GM12878 (cell line): ENCODE measurements around the gene RIN2. TPM values are rescaled to one million over a fixed set of nuclear protein-coding genes. Genes with fewer than 3 reads are reported as not detected.

Experiments used
- CBX3 ChIP-seq: fragments of 200-600 bp; sonication (generic); IDR thresholded peaks from 2 replicates; pipeline ENCODE4 v1.6.1; 2016; ENCODE audit warnings: low read depth, borderline replicate concordance
- EGR1 ChIP-seq, 2 experiments: IDR thresholded peaks; 1 replicate in 1 of 2; 2 replicates in 1 of 2; pipeline ENCODE4 v1.6.1; 2011 to 2012; ENCODE audit warnings: low read depth in 2 of 2, low read length in 2 of 2, borderline replicate concordance in 1 of 2, mild to moderate bottlenecking in 1 of 2, moderate library complexity in 1 of 2
- ETV6 ChIP-seq, 2 experiments: fragments of 450-650 bp in 1 of 2; IDR thresholded peaks in 1 of 2; conservative IDR thresholded peaks in 1 of 2; 2 replicates each; pipeline ENCODE4 v1.6.1; 2014; ENCODE audit warnings: antibody characterized with exemption in 1 of 2, borderline replicate concordance in 1 of 2, low read depth in 1 of 2, mild to moderate bottlenecking in 1 of 2, moderate library complexity in 1 of 2
- HDAC2 ChIP-seq: fragments of 200-600 bp; sonication (generic); IDR thresholded peaks from 2 replicates; pipeline ENCODE4 v1.6.1; 2017
- IKZF2 ChIP-seq, 2 experiments: fragments of 450-650 bp; IDR thresholded peaks; 2 replicates each; pipeline ENCODE4 v1.6.1; 2017; ENCODE audit warnings: mild to moderate bottlenecking in 2 of 2, moderate library complexity in 2 of 2
- JUNB ChIP-seq: IDR thresholded peaks from 2 replicates; pipeline ENCODE4 v1.6.1; 2016; ENCODE audit warnings: antibody characterized with exemption, mild to moderate bottlenecking
- MTA2 ChIP-seq: fragments of 450-650 bp; IDR thresholded peaks from 2 replicates; pipeline ENCODE4 v1.6.1; 2016; ENCODE audit warnings: low read depth, mild to moderate bottlenecking, moderate library complexity
- MYC ChIP-seq: IDR thresholded peaks from 2 replicates; pipeline ENCODE4 v1.6.1; 2011; ENCODE audit warnings: mild to moderate bottlenecking, low read length, moderate library complexity, inconsistent platforms; ENCODE audit not compliant: insufficient read depth, insufficient replicate concordance, insufficient read length, severe bottlenecking
- NFYA ChIP-seq: IDR thresholded peaks from 2 replicates; pipeline ENCODE4 v1.6.1; 2011; ENCODE audit warnings: low read depth, mild to moderate bottlenecking, low read length, improper control_type of control experiment, borderline replicate concordance
- PAX5 ChIP-seq: IDR thresholded peaks from 2 replicates; pipeline ENCODE4 v1.6.1; 2011; ENCODE audit warnings: low read depth, low read length, borderline replicate concordance
- RFX5 ChIP-seq: IDR thresholded peaks from 2 replicates; pipeline ENCODE4 v1.6.1; 2011; ENCODE audit warnings: low read depth, low read length, improper control_type of control experiment
- SMAD1 ChIP-seq: fragments of 450-650 bp; IDR thresholded peaks from 2 replicates; pipeline ENCODE4 v1.6.1; 2018; ENCODE audit warnings: mild to moderate bottlenecking, low read depth; ENCODE audit not compliant: partially characterized antibody
- SPI1 ChIP-seq: IDR thresholded peaks from 2 replicates; pipeline ENCODE4 v1.6.1; 2011; ENCODE audit warnings: low read depth, mild to moderate bottlenecking, low read length, moderate library complexity, borderline replicate concordance; ENCODE audit not compliant: insufficient read depth
- polyA plus RNA-seq, 11 experiments: library from polyadenylated mRNA; depleted of rRNA in 4 of 11; unstranded in 6 of 11; stranded (reverse) in 5 of 11; fragments of >200 nt; fragmentation: Nextera tagmentation in 4 of 11; fragmentation: Illumina TruSeq in 1 of 11; extraction: Ambion mirVana in 4 of 11; extraction: Trizol in 1 of 11; gene quantifications; 1 replicate in 1 of 11; 2 replicates in 10 of 11; pipeline versions ENCODE4 v1.2.1 to v1.2.3, GENCODE V29; 2011 to 2016; ENCODE audit warnings: inconsistent platforms in 2 of 11, missing spikeins in 2 of 11, low read depth in 1 of 11
- total RNA-seq, 4 experiments: library from RNA; depleted of rRNA in 3 of 4; stranded (reverse); fragments of >200 nt in 3 of 4; fragmentation: Illumina TruSeq in 1 of 4; extraction: Trizol in 1 of 4; gene quantifications; 2 replicates each; pipeline versions ENCODE4 v1.2.1 to v1.2.3, GENCODE V29; 2013 to 2021
- TF ChIP-seq, protein P1 (sequence below): fragments of 450-650 bp; formaldehyde crosslinking; IDR thresholded peaks from 2 replicates; pipeline ENCODE4 v1.4.0; 2020; ENCODE audit warnings: mild to moderate bottlenecking, moderate library complexity
- TF ChIP-seq, protein P2 (sequence below): fragments of 450-650 bp; IDR thresholded peaks from 2 replicates; pipeline ENCODE4 v1.6.1; 2017; ENCODE audit warnings: borderline replicate concordance
- TF ChIP-seq, protein P3 (sequence below), 3 experiments: IDR thresholded peaks in 2 of 3; conservative IDR thresholded peaks in 1 of 3; 2 replicates each; pipeline ENCODE4 v1.5.1; 2011; ENCODE audit warnings: low read depth in 3 of 3, low read length in 3 of 3, mild to moderate bottlenecking in 3 of 3, control low read depth in 2 of 3, moderate library complexity in 2 of 3, inconsistent platforms in 1 of 3, mixed read lengths in 1 of 3; ENCODE audit not compliant: control insufficient read depth in 2 of 3, insufficient read depth in 1 of 3; ENCODE audit errors: extremely low read depth in 1 of 3
- TF ChIP-seq, protein P4 (sequence below): fragments of 450-650 bp; IDR thresholded peaks from 2 replicates; pipeline ENCODE4 v1.6.1; 2017; ENCODE audit warnings: antibody characterized with exemption, mild to moderate bottlenecking, moderate library complexity

Gene RIN2
- total and polyA plus RNA-seq, 10 of the 15 experiments (the other 5 are each of a cell fraction or from before 2014, with no cell fraction given): 0.68 to 8.5 (median 4.5) TPM

DNA sequence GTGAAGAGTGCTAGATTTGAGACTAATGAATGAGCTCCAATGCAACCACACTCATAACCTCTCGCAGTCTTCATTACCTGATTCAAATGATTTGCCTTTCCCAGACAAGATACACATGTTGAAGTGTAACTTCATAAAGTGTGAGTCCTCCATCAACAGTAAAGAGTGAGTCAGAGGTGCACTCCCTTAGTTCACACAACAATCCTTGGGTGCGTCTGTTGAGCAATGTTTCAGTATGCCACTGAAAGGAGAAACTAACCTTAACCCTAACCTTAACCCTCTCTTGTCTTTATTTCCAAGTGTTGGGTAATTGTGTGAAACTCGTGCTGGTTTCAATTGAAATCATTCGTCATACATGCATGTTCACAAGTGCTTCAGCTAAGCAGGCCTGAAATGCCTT, 21.0 kb upstream of the RIN2 start (continued):
- TF ChIP-seq, protein P1, sequence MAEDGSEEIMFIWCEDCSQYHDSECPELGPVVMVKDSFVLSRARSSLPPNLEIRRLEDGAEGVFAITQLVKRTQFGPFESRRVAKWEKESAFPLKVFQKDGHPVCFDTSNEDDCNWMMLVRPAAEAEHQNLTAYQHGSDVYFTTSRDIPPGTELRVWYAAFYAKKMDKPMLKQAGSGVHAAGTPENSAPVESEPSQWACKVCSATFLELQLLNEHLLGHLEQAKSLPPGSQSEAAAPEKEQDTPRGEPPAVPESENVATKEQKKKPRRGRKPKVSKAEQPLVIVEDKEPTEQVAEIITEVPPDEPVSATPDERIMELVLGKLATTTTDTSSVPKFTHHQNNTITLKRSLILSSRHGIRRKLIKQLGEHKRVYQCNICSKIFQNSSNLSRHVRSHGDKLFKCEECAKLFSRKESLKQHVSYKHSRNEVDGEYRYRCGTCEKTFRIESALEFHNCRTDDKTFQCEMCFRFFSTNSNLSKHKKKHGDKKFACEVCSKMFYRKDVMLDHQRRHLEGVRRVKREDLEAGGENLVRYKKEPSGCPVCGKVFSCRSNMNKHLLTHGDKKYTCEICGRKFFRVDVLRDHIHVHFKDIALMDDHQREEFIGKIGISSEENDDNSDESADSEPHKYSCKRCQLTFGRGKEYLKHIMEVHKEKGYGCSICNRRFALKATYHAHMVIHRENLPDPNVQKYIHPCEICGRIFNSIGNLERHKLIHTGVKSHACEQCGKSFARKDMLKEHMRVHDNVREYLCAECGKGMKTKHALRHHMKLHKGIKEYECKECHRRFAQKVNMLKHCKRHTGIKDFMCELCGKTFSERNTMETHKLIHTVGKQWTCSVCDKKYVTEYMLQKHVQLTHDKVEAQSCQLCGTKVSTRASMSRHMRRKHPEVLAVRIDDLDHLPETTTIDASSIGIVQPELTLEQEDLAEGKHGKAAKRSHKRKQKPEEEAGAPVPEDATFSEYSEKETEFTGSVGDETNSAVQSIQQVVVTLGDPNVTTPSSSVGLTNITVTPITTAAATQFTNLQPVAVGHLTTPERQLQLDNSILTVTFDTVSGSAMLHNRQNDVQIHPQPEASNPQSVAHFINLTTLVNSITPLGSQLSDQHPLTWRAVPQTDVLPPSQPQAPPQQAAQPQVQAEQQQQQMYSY (CRISPR knock-in tag): no peak
- TF ChIP-seq RFX5: no peak
- peak; percentile 42 for TF ChIP-seq SMAD1
- TF ChIP-seq, protein P2, sequence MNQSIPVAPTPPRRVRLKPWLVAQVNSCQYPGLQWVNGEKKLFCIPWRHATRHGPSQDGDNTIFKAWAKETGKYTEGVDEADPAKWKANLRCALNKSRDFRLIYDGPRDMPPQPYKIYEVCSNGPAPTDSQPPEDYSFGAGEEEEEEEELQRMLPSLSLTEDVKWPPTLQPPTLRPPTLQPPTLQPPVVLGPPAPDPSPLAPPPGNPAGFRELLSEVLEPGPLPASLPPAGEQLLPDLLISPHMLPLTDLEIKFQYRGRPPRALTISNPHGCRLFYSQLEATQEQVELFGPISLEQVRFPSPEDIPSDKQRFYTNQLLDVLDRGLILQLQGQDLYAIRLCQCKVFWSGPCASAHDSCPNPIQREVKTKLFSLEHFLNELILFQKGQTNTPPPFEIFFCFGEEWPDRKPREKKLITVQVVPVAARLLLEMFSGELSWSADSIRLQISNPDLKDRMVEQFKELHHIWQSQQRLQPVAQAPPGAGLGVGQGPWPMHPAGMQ: no peak
- no peak for TF ChIP-seq MYC
- TF ChIP-seq NFYA: no peak
- TF ChIP-seq JUNB: peak; percentile 69
- no peak for TF ChIP-seq PAX5
- peak in 1 of 2 experiments; percentile 20; a peak in 1 of 4 replicates for TF ChIP-seq ETV6 (conservative IDR thresholded peaks at IDR 0.05 in 1 of 2, IDR thresholded peaks at IDR 0.05 in 1 of 2; ENCODE audit: borderline replicate concordance in 1 of 2, low read depth in 1 of 2)
- TF ChIP-seq IKZF2 (IDR thresholded peaks at IDR 0.05): peak; percentile 79 to 84
- TF ChIP-seq SPI1: no peak
- peak; percentile 76; the same call in 1 of the 2 replicates for TF ChIP-seq MTA2
- TF ChIP-seq, protein P3, sequence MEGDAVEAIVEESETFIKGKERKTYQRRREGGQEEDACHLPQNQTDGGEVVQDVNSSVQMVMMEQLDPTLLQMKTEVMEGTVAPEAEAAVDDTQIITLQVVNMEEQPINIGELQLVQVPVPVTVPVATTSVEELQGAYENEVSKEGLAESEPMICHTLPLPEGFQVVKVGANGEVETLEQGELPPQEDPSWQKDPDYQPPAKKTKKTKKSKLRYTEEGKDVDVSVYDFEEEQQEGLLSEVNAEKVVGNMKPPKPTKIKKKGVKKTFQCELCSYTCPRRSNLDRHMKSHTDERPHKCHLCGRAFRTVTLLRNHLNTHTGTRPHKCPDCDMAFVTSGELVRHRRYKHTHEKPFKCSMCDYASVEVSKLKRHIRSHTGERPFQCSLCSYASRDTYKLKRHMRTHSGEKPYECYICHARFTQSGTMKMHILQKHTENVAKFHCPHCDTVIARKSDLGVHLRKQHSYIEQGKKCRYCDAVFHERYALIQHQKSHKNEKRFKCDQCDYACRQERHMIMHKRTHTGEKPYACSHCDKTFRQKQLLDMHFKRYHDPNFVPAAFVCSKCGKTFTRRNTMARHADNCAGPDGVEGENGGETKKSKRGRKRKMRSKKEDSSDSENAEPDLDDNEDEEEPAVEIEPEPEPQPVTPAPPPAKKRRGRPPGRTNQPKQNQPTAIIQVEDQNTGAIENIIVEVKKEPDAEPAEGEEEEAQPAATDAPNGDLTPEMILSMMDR (IDR thresholded peaks at IDR 0.05 in 2 of 3, conservative IDR thresholded peaks at IDR 0.05 in 1 of 3; ENCODE audit: control insufficient read depth in 2 of 3, extremely low read depth in 1 of 3, insufficient read depth in 1 of 3, low read depth in 3 of 3, low read length in 3 of 3): no peak
- no peak for TF ChIP-seq EGR1 (IDR thresholded peaks at IDR 0.05; ENCODE audit: borderline replicate concordance in 1 of 2, low read depth in 2 of 2, low read length in 2 of 2)
- TF ChIP-seq, protein P4, sequence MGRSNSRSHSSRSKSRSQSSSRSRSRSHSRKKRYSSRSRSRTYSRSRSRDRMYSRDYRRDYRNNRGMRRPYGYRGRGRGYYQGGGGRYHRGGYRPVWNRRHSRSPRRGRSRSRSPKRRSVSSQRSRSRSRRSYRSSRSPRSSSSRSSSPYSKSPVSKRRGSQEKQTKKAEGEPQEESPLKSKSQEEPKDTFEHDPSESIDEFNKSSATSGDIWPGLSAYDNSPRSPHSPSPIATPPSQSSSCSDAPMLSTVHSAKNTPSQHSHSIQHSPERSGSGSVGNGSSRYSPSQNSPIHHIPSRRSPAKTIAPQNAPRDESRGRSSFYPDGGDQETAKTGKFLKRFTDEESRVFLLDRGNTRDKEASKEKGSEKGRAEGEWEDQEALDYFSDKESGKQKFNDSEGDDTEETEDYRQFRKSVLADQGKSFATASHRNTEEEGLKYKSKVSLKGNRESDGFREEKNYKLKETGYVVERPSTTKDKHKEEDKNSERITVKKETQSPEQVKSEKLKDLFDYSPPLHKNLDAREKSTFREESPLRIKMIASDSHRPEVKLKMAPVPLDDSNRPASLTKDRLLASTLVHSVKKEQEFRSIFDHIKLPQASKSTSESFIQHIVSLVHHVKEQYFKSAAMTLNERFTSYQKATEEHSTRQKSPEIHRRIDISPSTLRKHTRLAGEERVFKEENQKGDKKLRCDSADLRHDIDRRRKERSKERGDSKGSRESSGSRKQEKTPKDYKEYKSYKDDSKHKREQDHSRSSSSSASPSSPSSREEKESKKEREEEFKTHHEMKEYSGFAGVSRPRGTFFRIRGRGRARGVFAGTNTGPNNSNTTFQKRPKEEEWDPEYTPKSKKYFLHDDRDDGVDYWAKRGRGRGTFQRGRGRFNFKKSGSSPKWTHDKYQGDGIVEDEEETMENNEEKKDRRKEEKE: no peak
- TF ChIP-seq CBX3: no peak
- no peak for TF ChIP-seq HDAC2
